Endothelial cell of umbilical vein (primary cell): Measurements from ENCODE around the gene TUBB1. TPM values are rescaled to one million over a fixed set of nuclear protein-coding genes. Genes with fewer than 3 reads are reported as not detected.

Source experiments
- BruUV-seq: library from RNA; stranded (reverse); fragments of 400-500 nt; replicated peaks from 2 replicates; lab custom pipeline; 2021; lab: Mats Ljungman, UMichigan
- CTCF ChIA-PET: fragments of 300-600, 350-600 bp; sonication (Branson Sonifier 250); formaldehyde crosslinking; loops from one replicate; lab custom pipeline; 2021; ENCODE audit warnings: antibody characterized with exemption, inconsistent platforms; lab: Charles Lee
- POLR2A ChIA-PET: fragments of 300-600, 350-600 bp; sonication (Branson Sonifier 250); formaldehyde crosslinking; loops from one replicate; lab custom pipeline; 2021; ENCODE audit warnings: antibody characterized with exemption, inconsistent platforms; lab: Charles Lee
- DNase-seq: peaks from one replicate; pipeline ENCODE4 v3.0.0-alpha.2; 2011; ENCODE audit warnings: low read depth, low spot score
- FAIRE-seq: peaks from 2 replicates; lab custom pipeline; 2011; peaks lifted over from hg19 to GRCh38; lab: Jason Lieb, UNC
- H2AFZ ChIP-seq: 2 replicates; pipeline ENCODE4 v1.6.0; 2012; ENCODE audit warnings: low read depth, low read length, control low read depth, inconsistent platforms
- H3K27ac ChIP-seq: 2 replicates; pipeline ENCODE4 v1.5.1; 2011; ENCODE audit warnings: low read depth, mild to moderate bottlenecking, control low read depth, low read length, moderate library complexity; ENCODE audit not compliant: insufficient read depth
- H3K27me3 ChIP-seq, 2 experiments: 2 replicates each; pipeline versions ENCODE4 v1.6.0 to v1.6.1; 2011; ENCODE audit warnings: low read length in 2 of 2, mixed read lengths in 1 of 2; ENCODE audit not compliant: control insufficient read depth in 2 of 2, insufficient read depth in 2 of 2
- H3K36me3 ChIP-seq, 2 experiments: 2 replicates in 1 of 2; 3 replicates in 1 of 2; pipeline ENCODE4 v1.5.1; 2011; ENCODE audit warnings: low read length in 2 of 2, mild to moderate bottlenecking in 1 of 2, moderate library complexity in 1 of 2; ENCODE audit not compliant: control insufficient read depth in 2 of 2, insufficient read depth in 2 of 2; ENCODE audit errors: extremely low read depth in 1 of 2
- H3K4me1 ChIP-seq: 3 replicates; pipeline ENCODE4 v1.5.1; 2011; ENCODE audit warnings: mild to moderate bottlenecking, low read length; ENCODE audit not compliant: control insufficient read depth, insufficient read depth; ENCODE audit errors: extremely low read depth
- H3K4me2 ChIP-seq: 2 replicates; pipeline ENCODE4 v1.6.1; 2011; ENCODE audit warnings: low read length, control low read depth, mixed read lengths; ENCODE audit not compliant: insufficient read depth
- H3K4me3 ChIP-seq, 3 experiments: fragments of 200-600 bp in 1 of 3; sonication (generic), shearing (Covaris generic) in 1 of 3; replicated peaks in 1 of 3; 2 replicates each; pipeline ENCODE4 v1.5.1; 2011 to 2016; ENCODE audit warnings: control low read depth in 3 of 3, low read length in 3 of 3, mild to moderate bottlenecking in 2 of 3, inconsistent platforms in 1 of 3, low read depth in 1 of 3, moderate library complexity in 1 of 3; ENCODE audit not compliant: insufficient read depth in 1 of 3
- H3K79me2 ChIP-seq: 2 replicates; pipeline ENCODE4 v1.6.0; 2012; ENCODE audit warnings: low read length, inconsistent platforms; ENCODE audit not compliant: control insufficient read depth, insufficient read depth
- H3K9ac ChIP-seq: replicated peaks from 2 replicates; pipeline ENCODE3; 2011; ENCODE audit warnings: low read length, control low read depth; ENCODE audit not compliant: insufficient read depth; ENCODE audit errors: extremely low read depth
- H3K9me1 ChIP-seq: replicated peaks from 3 replicates; pipeline ENCODE4 v1.6.0; 2011; ENCODE audit warnings: mild to moderate bottlenecking, low read length; ENCODE audit not compliant: control insufficient read depth, insufficient read depth; ENCODE audit errors: extremely low read depth
- H3K9me3 ChIP-seq: replicated peaks from 2 replicates; pipeline ENCODE4 v1.5.1; 2012; ENCODE audit warnings: low read length, inconsistent platforms; ENCODE audit not compliant: control insufficient read depth, insufficient read depth
- H4K20me1 ChIP-seq: replicated peaks from 2 replicates; pipeline ENCODE3; 2011; ENCODE audit warnings: mild to moderate bottlenecking, low read length; ENCODE audit not compliant: control insufficient read depth, insufficient read depth; ENCODE audit errors: extremely low read depth
- EZH2 ChIP-seq: IDR thresholded peaks from 2 replicates; pipeline ENCODE4 v1.6.1; 2012; ENCODE audit warnings: borderline replicate concordance, low read depth, mild to moderate bottlenecking, moderate library complexity, low read length, inconsistent platforms; ENCODE audit not compliant: severe bottlenecking
- FOS ChIP-seq: IDR thresholded peaks from 2 replicates; pipeline ENCODE4 v1.6.1; 2011; ENCODE audit warnings: mild to moderate bottlenecking, low read length, moderate library complexity, borderline replicate concordance; ENCODE audit not compliant: insufficient read depth
- GATA2 ChIP-seq: IDR thresholded peaks from 2 replicates; pipeline ENCODE4 v1.7.0; 2011; ENCODE audit warnings: low read depth, mild to moderate bottlenecking, moderate library complexity, mixed read lengths, low read length; ENCODE audit not compliant: insufficient read length, insufficient read depth
- JUN ChIP-seq: IDR thresholded peaks from 2 replicates; pipeline ENCODE4 v1.6.1; 2011; ENCODE audit warnings: borderline replicate concordance, low read depth; ENCODE audit not compliant: insufficient read length, insufficient read depth
- MYC ChIP-seq: IDR thresholded peaks from one replicate; pipeline ENCODE4 v1.6.1; 2011; ENCODE audit warnings: mild to moderate bottlenecking, low read depth, low read length
- POLR2A ChIP-seq: IDR thresholded peaks from 2 replicates; pipeline ENCODE4 v1.6.1; 2012; ENCODE audit warnings: low read depth, mild to moderate bottlenecking, control low read depth, low read length
- POLR2AphosphoS5 ChIP-seq: IDR thresholded peaks from 2 replicates; pipeline ENCODE4 v1.6.1; 2012; ENCODE audit warnings: low read depth, mild to moderate bottlenecking, control low read depth, low read length, moderate library complexity; ENCODE audit not compliant: insufficient read depth
- dilution Hi-C: fragments of 300-500 bp; cut with MboI; formaldehyde crosslinking; loops from one replicate; pipeline ENCODE4 v1.15.0; 2019; ENCODE audit warnings: low sequenced_read_pairs; ENCODE audit not compliant: extremely low pct_ligation_motif_present
- intact Hi-C: fragments of 100-400 bp; cut with micrococcal nuclease; formaldehyde crosslinking; loops from one replicate; pipeline ENCODE4 v1.10.0; 2022
- polyA plus RNA-seq, 4 experiments: library from polyadenylated mRNA; depleted of rRNA in 3 of 4; stranded (reverse) in 3 of 4; unstranded in 1 of 4; fragments of >200 nt; gene quantifications; 2 replicates each; pipeline versions ENCODE4 v1.2.1 to v1.2.3, GENCODE V29; 2011 to 2012; ENCODE audit warnings: missing spikeins in 1 of 4
- total RNA-seq: library from RNA; stranded (reverse); gene quantifications from 2 replicates; pipeline ENCODE4 v1.2.3, GENCODE V29; 2021
- TF ChIP-seq, protein P1 (sequence below): IDR thresholded peaks from 2 replicates; pipeline ENCODE4 v1.6.1; 2011; ENCODE audit not compliant: insufficient read depth, insufficient read length
- TF ChIP-seq, protein P2 (sequence below), 2 donors: IDR thresholded peaks; 1 replicate in 1 of 2; 2 replicates in 1 of 2; pipeline ENCODE4 v1.5.1; 2011; ENCODE audit warnings: low read length in 2 of 2, mild to moderate bottlenecking in 2 of 2, moderate library complexity in 2 of 2, control low read depth in 1 of 2, inconsistent platforms in 1 of 2, low read depth in 1 of 2; ENCODE audit not compliant: insufficient read depth in 1 of 2; ENCODE audit errors: extremely low read depth in 1 of 2

TUBB1 gene
- total and polyA plus RNA-seq, 2 donors (not counting 3 experiments of a cell fraction or from before 2014, with no cell fraction given): 0.04 TPM; not detected in 1

DNA sequence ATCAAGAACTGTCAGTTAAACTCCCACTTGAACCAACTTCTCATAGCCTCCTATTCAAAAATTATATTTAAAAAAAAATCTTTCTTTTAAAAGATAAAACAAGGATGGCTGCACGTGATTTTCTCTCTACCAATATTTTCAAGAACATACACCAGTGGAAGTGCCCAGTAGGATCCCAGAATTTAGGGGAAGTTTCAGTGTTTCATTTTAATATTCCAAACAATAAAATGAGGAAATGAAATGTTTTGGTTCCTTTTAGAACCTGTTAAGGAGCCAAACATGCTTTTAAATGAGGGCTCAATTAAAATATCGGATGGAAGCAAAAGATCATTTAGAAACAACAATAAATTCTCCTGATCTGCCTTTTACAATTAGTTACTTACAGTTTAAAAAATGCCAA lies 49.8 kb downstream of the TUBB1 start:
- no peaks in the 10 kb centered on the region for H3K36me3 ChIP-seq
- peaks cover 2% of the 10 kb centered on the region for H3K4me1 ChIP-seq
- H3K9me1 ChIP-seq: no peaks in the 10 kb centered on the region
- ChIA-PET CTCF (no interaction called here), POLR2A (no interaction called here)
- no peak for DNase-seq
- H3K4me2 ChIP-seq: no peak overlapping the region
- H4K20me1 ChIP-seq: no peaks in the 10 kb centered on the region
- no peak overlapping the region for H3K27ac ChIP-seq
- intact Hi-C loops (no loop called here), dilution Hi-C loops (no loop called here)
- H2AFZ ChIP-seq: no peak overlapping the region
- H3K79me2 ChIP-seq: no peaks in the 10 kb centered on the region
- H3K9me3 ChIP-seq: no peaks in the 10 kb centered on the region
- no peak overlapping the region for H3K4me3 ChIP-seq
- no peak overlapping the region for H3K9ac ChIP-seq
- no peak for FAIRE-seq
- TF ChIP-seq, protein P1, sequence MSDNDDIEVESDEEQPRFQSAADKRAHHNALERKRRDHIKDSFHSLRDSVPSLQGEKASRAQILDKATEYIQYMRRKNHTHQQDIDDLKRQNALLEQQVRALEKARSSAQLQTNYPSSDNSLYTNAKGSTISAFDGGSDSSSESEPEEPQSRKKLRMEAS: no peak
- no peak for TF ChIP-seq POLR2A
- TF ChIP-seq, protein P2, sequence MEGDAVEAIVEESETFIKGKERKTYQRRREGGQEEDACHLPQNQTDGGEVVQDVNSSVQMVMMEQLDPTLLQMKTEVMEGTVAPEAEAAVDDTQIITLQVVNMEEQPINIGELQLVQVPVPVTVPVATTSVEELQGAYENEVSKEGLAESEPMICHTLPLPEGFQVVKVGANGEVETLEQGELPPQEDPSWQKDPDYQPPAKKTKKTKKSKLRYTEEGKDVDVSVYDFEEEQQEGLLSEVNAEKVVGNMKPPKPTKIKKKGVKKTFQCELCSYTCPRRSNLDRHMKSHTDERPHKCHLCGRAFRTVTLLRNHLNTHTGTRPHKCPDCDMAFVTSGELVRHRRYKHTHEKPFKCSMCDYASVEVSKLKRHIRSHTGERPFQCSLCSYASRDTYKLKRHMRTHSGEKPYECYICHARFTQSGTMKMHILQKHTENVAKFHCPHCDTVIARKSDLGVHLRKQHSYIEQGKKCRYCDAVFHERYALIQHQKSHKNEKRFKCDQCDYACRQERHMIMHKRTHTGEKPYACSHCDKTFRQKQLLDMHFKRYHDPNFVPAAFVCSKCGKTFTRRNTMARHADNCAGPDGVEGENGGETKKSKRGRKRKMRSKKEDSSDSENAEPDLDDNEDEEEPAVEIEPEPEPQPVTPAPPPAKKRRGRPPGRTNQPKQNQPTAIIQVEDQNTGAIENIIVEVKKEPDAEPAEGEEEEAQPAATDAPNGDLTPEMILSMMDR (IDR thresholded peaks at IDR 0.05; ENCODE audit: extremely low read depth in 1 of 2, insufficient read depth in 1 of 2, low read depth in 1 of 2, low read length in 2 of 2): no peak
- TF ChIP-seq FOS: no peak
- no peak for TF ChIP-seq GATA2
- no peak for TF ChIP-seq MYC
- no peak for TF ChIP-seq EZH2
- TF ChIP-seq POLR2AphosphoS5: no peak
- TF ChIP-seq JUN: no peak
- BruUV-seq: no TSS peak
- H3K27me3 ChIP-seq: peaks cover 7 to 39% of the 10 kb centered on the region in 2 experiments
